HepG2 (cell line): ENCODE data around the gene WEE1. TPM values are rescaled to one million over a fixed set of nuclear protein-coding genes. Genes with fewer than 3 reads are reported as not detected.

Experiments
- AGO1 ChIP-seq: fragments of 200-400 bp; formaldehyde crosslinking; IDR thresholded peaks from 2 replicates; pipeline ENCODE4 v1.6.1; 2017; ENCODE audit warnings: mild to moderate bottlenecking, low read depth, low read length, moderate library complexity; ENCODE audit not compliant: poor library complexity, severe bottlenecking
- ATF7-NPFF ChIP-seq: sonication (generic); formaldehyde crosslinking; IDR thresholded peaks from 2 replicates; pipeline ENCODE4 v1.8.1; 2023; ENCODE audit warnings: mild to moderate bottlenecking, low read depth, missing genetic modification reagents, moderate library complexity
- ISX ChIP-seq: sonication (generic); formaldehyde crosslinking; conservative IDR thresholded peaks from 2 replicates; pipeline ENCODE4 v1.5.0; 2020; ENCODE audit warnings: missing genetic modification reagents
- JUND ChIP-seq: sonication (generic); formaldehyde crosslinking; IDR thresholded peaks from 2 replicates; pipeline ENCODE4 v1.8.0; 2022; ENCODE audit warnings: mild to moderate bottlenecking, missing genetic modification reagents
- MXD4 ChIP-seq: IDR thresholded peaks from 2 replicates; pipeline ENCODE4 v1.6.1; 2016; ENCODE audit warnings: mild to moderate bottlenecking, missing biosample characterization, missing genetic modification reagents
- NCOR1 ChIP-seq: fragments of 200-600 bp; sonication (generic); IDR thresholded peaks from 2 replicates; pipeline ENCODE4 v1.7.0; 2017; ENCODE audit warnings: antibody characterized with exemption, low read length, borderline replicate concordance
- NFYC ChIP-seq: IDR thresholded peaks from 2 replicates; pipeline ENCODE4 v1.6.1; 2016; ENCODE audit warnings: missing genetic modification reagents, missing compliant biosample characterization
- RARA ChIP-seq: IDR thresholded peaks from 2 replicates; pipeline ENCODE4 v1.6.1; 2016; ENCODE audit warnings: missing genetic modification reagents, missing compliant biosample characterization
- ZNF383 ChIP-seq: sonication (generic); formaldehyde crosslinking; IDR thresholded peaks from 2 replicates; pipeline ENCODE4 v1.4.0; 2020; ENCODE audit warnings: missing genetic modification reagents, mild to moderate bottlenecking, borderline replicate concordance
- ZNF431 ChIP-seq: sonication (generic); formaldehyde crosslinking; IDR thresholded peaks from 2 replicates; pipeline ENCODE4 v1.9.0; 2022; ENCODE audit warnings: missing genetic modification reagents, low read depth, mild to moderate bottlenecking, borderline replicate concordance
- ZNF550 ChIP-seq: sonication (generic); formaldehyde crosslinking; IDR thresholded peaks from 2 replicates; pipeline ENCODE4 v1.4.0; 2020; ENCODE audit warnings: mild to moderate bottlenecking, missing genetic modification reagents, borderline replicate concordance
- polyA plus RNA-seq, 8 experiments: library from polyadenylated mRNA; depleted of rRNA in 3 of 8; stranded (reverse) in 7 of 8; unstranded in 1 of 8; fragments of >200 nt; fragmentation: Illumina TruSeq in 4 of 8; extraction: Trizol in 4 of 8; gene quantifications; 2 replicates each; pipeline versions ENCODE4 v1.2.1 to v1.2.3, GENCODE V29; 2011 to 2016; ENCODE audit warnings: low read depth in 4 of 8, missing spikeins in 1 of 8, mixed read lengths in 1 of 8; ENCODE audit not compliant: insufficient read depth in 1 of 8
- total RNA-seq, 5 experiments: library from RNA; depleted of rRNA; stranded (reverse); fragments of >200 nt; fragmentation: Illumina TruSeq; extraction: Trizol; gene quantifications; 2 replicates each; pipeline ENCODE4 v1.2.3, GENCODE V29; 2016; ENCODE audit warnings: low read depth in 1 of 5
- TF ChIP-seq, protein P1 (sequence below): IDR thresholded peaks from 2 replicates; pipeline ENCODE4 v1.6.1; 2012; ENCODE audit warnings: low read depth, low read length, improper control_type of control experiment
- TF ChIP-seq, protein P2 (sequence below): IDR thresholded peaks from 2 replicates; pipeline ENCODE4 v1.6.1; 2016; ENCODE audit warnings: missing compliant biosample characterization, missing genetic modification reagents, borderline replicate concordance
- TF ChIP-seq, protein P3 (sequence below): sonication (generic); formaldehyde crosslinking; IDR thresholded peaks from 2 replicates; pipeline ENCODE4 v1.5.0; 2020; ENCODE audit warnings: missing genetic modification reagents
- TF ChIP-seq, protein P4 (sequence below): sonication (generic); formaldehyde crosslinking; conservative IDR thresholded peaks from 2 replicates; pipeline ENCODE4 v1.4.0; 2020; ENCODE audit warnings: missing genetic modification reagents

WEE1 gene
- total and polyA plus RNA-seq, 2 of the 13 experiments (the other 11 are each of a cell fraction or from before 2014, with no cell fraction given) = 31.4 to 63.7 TPM

- TF ChIP-seq, protein P1, sequence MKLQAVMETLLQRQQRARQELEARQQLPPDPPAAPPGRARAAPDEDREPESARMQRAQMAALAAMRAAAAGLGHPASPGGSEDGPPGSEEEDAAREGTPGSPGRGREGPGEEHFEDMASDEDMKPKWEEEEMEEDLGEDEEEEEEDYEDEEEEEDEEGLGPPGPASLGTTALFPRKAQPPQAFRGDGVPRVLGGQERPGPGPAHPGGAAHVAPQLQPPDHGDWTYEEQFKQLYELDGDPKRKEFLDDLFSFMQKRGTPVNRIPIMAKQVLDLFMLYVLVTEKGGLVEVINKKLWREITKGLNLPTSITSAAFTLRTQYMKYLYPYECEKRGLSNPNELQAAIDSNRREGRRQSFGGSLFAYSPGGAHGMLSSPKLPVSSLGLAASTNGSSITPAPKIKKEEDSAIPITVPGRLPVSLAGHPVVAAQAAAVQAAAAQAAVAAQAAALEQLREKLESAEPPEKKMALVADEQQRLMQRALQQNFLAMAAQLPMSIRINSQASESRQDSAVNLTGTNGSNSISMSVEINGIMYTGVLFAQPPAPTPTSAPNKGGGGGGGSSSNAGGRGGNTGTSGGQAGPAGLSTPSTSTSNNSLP = no peak
- TF ChIP-seq MXD4 (CRISPR knock-in tag) (peak; percentile 79; the same call in 1 of the 2 replicates), ZNF431 (CRISPR knock-in tag) (0 out of 2 replicates have a peak, but pooled peaks have one; percentile 69), AGO1 (no peak), ATF7-NPFF (CRISPR knock-in tag) (no peak), JUND (CRISPR knock-in tag) (no peak), ZNF383 (CRISPR knock-in tag) (peak; percentile 68; the same call in 1 of the 2 replicates), NFYC (CRISPR knock-in tag) (0 out of 2 replicates have a peak, but pooled peaks have one; percentile 6), NCOR1 (no peak), ISX (no peak), RARA (CRISPR knock-in tag) (no peak; the same call in 1 of the 2 replicates), ZNF550 (CRISPR knock-in tag) (no peak)
- TF ChIP-seq, protein P2, sequence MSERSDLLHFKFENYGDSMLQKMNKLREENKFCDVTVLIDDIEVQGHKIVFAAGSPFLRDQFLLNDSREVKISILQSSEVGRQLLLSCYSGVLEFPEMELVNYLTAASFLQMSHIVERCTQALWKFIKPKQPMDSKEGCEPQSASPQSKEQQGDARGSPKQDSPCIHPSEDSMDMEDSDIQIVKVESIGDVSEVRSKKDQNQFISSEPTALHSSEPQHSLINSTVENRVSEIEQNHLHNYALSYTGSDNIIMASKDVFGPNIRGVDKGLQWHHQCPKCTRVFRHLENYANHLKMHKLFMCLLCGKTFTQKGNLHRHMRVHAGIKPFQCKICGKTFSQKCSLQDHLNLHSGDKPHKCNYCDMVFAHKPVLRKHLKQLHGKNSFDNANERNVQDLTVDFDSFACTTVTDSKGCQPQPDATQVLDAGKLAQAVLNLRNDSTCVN (CRISPR knock-in tag) = peak; percentile 36; the same call in 1 of the 2 replicates
- TF ChIP-seq, protein P3, sequence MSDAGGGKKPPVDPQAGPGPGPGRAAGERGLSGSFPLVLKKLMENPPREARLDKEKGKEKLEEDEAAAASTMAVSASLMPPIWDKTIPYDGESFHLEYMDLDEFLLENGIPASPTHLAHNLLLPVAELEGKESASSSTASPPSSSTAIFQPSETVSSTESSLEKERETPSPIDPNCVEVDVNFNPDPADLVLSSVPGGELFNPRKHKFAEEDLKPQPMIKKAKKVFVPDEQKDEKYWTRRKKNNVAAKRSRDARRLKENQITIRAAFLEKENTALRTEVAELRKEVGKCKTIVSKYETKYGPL (CRISPR knock-in tag) = no peak
- TF ChIP-seq, protein P4, sequence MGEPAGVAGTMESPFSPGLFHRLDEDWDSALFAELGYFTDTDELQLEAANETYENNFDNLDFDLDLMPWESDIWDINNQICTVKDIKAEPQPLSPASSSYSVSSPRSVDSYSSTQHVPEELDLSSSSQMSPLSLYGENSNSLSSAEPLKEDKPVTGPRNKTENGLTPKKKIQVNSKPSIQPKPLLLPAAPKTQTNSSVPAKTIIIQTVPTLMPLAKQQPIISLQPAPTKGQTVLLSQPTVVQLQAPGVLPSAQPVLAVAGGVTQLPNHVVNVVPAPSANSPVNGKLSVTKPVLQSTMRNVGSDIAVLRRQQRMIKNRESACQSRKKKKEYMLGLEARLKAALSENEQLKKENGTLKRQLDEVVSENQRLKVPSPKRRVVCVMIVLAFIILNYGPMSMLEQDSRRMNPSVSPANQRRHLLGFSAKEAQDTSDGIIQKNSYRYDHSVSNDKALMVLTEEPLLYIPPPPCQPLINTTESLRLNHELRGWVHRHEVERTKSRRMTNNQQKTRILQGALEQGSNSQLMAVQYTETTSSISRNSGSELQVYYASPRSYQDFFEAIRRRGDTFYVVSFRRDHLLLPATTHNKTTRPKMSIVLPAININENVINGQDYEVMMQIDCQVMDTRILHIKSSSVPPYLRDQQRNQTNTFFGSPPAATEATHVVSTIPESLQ = no peak
Measured at GRCh38 chr11:9613830-9614762, 40.6 kb downstream of the WEE1 start (continued).
